HG03571 (cell line): ENCODE data around the gene IL1RAPL1.
A peak's percentile ranks its signal among the peaks of the same experiment; 100 is the strongest.

Experiments used
- ATAC-seq: cut with Tn5 transposase; IDR thresholded peaks from one replicate; pipeline ENCODE4 v1.9.1; 2021; ENCODE audit not compliant: unreplicated experiment

IL1RAPL1 gene

DNA sequence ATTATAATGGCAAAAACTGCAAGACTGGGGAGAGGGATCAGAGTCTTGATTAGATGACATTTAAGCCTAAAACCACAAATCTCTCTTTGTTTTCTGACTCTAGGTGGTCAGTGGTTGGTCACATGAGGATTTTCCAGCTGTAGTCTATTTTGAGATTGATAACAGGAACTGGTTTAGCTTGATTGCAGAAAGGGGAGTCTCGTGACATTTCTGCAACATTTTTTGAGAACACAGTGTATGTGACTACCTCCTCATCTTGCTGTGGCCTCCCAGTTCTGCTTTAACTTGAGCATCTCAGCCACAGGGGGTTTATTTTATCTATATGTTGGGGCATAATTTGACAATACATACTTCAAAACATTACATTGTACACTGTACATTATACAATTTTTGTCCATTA, 901.7 kb downstream of the IL1RAPL1 start:
- peak; percentile 63 for ATAC-seq

- no peak for ATAC-seq
Observed at GRCh38 chrX:29490606-29491005, 903.4 kb downstream of the IL1RAPL1 start.

GRCh38 chrX:29491659-29492058, 904.4 kb downstream of the IL1RAPL1 start:
- ATAC-seq: no peak

DNA sequence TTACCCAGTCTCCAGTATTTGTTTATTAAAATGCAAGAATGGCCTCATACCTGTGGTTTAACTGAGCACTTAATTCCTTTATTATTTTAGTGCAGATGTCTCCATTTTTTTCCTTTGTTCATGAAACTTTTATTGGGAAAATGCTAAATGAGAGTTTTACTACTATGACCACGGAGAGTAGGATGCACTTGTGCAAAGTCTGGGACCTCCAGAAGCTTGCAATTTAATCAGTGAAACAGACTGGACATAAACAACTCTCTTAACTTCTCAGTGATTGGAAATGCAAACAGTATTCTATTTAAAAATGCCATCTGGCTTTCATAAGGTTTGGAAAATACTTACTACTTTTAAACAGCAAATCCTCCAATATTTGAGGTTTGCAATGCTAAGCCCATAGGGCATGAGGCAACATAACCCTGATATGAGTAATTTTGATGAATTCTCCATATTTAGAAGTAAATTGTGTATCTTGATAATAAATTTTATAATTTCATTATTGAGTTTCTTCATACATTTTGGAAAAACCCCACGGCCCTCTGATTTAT, 909.5 kb downstream of the IL1RAPL1 start:
- ATAC-seq: no peak

DNA sequence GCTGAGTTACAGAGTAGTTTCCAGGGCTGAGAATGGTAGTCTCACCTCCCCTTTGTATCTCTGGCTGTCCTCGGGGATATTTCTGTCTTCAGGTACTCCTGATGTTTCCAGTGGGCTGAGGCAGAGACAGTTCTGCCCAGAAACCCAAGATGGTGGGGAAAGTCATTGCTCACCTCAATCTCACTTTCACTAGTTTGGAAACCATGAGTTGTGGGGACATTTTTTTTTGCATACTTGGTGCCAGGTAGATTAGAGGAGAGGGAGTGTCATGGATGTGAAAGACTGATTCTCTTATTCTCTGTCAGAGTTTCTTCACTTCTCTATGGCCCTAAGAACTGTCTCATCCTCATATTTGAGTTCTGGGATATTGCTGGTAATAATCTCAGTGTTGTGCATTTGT, 919.5 kb downstream of the IL1RAPL1 start:
- ATAC-seq: no peak

DNA sequence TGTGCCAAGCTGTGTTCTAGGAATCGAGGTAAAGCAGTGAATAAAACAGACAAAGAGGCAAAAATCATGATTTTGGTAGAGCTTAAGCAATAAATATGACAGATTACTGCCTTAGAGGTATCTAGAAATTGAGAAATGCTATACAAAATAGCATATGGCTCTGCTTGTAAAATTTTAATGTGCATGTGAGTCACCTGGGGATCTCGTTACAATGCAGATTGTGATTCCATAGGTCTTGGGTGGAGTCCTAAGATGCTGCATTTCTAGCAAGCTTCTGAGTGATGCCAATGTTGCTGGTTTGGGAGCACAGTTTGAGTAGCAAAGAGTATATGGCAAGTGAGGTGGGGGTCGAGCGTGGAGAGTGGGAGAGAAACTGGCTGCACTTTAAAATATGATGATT, 930.9 kb downstream of the IL1RAPL1 start:
- ATAC-seq: no peak

GRCh38 chrX:29528281-29528680, 941.0 kb downstream of the IL1RAPL1 start:
- ATAC-seq: peak; percentile 44

DNA sequence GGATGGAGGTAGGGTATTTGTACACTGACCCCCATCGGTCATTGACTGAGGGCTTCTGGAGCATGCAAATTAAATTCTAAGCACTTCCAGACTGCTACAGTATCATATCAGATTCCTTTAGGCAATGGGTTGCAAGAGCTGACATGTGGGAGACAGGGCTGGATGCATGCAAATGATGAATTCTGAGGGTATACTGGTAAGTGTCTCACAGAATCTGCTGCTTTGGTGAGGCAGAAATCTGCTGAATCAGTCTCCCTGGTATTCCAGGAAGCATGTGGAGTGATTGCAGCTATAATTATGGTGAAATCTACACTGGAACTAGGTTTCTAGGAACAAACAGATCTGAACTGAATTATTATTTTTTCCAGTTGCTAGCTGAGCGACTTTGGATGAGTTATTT, 943.3 kb downstream of the IL1RAPL1 start:
- ATAC-seq: no peak

GRCh38 chrX:29531336-29531735, 944.1 kb downstream of the IL1RAPL1 start:
- peak; percentile 86 for ATAC-seq

DNA sequence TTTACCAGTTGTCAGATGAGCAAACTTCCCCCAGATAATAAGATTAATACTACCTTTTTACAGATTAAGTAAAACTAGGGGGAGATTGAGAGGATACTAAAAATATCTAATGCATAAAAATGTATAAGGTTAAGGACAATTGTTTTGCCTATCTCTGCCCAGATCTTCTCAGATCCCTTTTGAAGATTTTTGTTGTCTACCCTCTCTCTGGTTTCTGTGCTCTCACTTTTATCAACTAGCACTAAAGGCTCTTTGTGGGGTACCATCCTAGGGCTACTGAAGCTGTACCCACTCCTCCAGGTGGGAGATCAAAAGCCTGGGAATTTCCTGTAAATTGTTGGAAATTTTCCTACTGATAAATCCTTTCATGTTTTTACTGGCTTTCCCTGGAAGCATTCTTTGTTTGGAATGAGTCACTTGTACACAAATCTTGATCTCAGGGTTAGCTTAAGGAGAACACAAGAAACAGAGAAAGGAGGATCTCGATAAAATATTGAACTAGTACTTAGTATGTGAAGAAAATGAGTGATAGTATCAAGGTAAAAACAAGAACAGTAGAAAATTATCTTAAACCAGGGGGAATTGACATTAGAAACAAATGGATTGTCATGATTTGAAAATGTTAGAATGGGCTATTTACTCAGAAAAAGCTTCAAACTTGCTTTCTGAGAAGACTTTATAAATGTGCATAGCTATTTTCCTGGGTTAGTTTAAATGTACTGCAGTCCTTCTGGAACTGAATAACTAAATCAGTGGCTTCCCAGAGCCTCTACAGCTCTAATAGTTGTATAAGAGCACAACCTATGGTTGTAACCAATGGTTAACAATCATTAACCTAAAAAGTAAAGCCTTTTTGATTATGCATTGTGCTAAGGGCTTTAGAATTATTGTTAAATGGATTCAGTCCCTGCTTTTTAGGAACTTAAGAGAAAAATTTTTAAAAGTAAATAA, 948.2 kb downstream of the IL1RAPL1 start:
- ATAC-seq: no peak

- no peak for ATAC-seq
Observed at GRCh38 chrX:29541038-29541437, 953.8 kb downstream of the IL1RAPL1 start.

GRCh38 chrX:29542152-29542551, 954.9 kb downstream of the IL1RAPL1 start:
- no peak for ATAC-seq

GRCh38 chrX:29545878-29546277, 958.6 kb downstream of the IL1RAPL1 start:
- ATAC-seq: no peak

- no peak for ATAC-seq
Observed at GRCh38 chrX:29547877-29548276, 960.6 kb downstream of the IL1RAPL1 start.

DNA sequence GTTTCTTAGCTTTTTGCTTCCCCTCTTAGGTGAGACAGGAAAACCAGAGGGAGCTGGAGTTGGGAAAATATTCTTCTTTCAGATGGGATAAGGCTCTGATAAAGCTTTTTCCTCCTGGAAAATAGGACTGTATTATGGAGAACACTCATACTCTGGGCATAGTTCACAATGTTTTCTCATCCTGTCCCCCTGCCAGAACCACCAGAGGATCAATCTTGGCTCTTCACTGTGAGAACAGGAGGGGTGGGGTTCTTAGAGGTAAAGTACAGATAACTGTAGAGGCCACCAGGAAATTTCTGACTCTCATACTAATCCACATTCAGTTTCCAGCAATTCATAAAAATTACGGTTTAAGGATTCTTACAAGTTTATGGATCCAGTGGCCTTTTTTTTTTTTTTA, 966.3 kb downstream of the IL1RAPL1 start:
- no peak for ATAC-seq

DNA sequence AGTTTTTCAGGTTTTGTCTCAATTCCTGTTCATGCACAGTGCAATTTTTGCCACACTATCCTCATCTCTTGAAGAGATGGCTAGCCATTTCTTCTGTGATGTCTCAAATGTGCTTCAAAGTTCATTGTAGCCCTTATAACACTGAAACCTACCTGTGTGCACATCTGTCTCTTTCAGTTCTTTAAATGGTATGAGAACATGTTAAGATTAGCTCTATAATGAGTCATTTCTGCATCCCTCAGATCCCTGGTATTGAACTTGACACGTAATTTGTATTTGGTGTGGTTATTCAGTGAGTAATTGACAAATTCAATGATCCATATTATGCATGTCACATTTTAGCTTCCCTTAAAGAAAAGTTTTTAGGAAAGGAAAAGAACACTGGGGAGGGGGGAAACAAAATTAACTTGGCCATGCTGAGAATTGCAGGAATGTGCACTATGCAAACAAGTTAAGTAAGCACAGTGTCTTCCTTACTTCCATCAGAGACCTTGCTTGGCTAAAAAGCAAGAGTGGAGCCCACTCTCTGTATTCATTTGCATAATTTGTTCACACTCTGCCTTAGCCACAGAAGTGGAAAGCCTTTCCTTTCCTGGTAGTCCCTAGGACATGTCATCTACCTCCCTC, 968.3 kb downstream of the IL1RAPL1 start:
- ATAC-seq: peak; percentile 98

GRCh38 chrX:29560065-29560464, 972.8 kb downstream of the IL1RAPL1 start:
- no peak for ATAC-seq

GRCh38 chrX:29561417-29561816, 974.2 kb downstream of the IL1RAPL1 start:
- no peak for ATAC-seq

- no peak for ATAC-seq
Observed at GRCh38 chrX:29580560-29580959, 993.3 kb downstream of the IL1RAPL1 start.

DNA sequence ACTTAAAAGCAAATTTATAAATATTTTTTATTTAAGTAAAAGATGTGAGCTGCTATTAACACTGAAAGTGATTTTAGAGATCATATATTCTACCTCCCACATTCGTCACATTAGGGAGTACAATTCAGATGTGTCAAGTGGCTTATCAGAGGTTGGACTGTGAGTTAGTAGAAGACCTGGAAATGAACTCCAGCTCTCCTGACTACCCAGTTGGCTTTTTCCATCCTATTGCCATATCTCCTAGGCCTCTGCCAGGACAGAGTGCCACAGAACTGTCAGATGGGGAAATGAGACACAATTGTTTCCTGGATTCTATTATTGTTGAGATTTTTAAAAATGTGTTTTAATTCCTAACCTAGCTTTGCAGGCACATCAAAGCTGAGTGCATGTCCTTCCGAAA, 994.0 kb downstream of the IL1RAPL1 start:
- ATAC-seq: no peak

- ATAC-seq: peak; percentile 80
Observed at GRCh38 chrX:29587107-29587506, 999.9 kb downstream of the IL1RAPL1 start.

- no peak for ATAC-seq
Observed at GRCh38 chrX:29590921-29591320, 1003.7 kb downstream of the IL1RAPL1 start.
